Cortex of kidney (tissue), 1 donor: ENCODE measurements around the gene POLR2J.

Source experiments
- DNase-seq: peaks from one replicate; lab custom pipeline; 2025; lab: John Stamatoyannopoulos, UW

Gene POLR2J

GRCh38 chr7:102436118-102436517, 42.6 kb downstream of the POLR2J start:
- DNase-seq: no peak

- DNase-seq: no peak
These were observed 44.7 kb downstream of the POLR2J start for GRCh38 chr7:102434039-102434486.

GRCh38 chr7:102433219-102434038, 45.3 kb downstream of the POLR2J start, which contains the start of gene ORAI2:
Gene ORAI2 (plus strand): TSS chr7:102433575. CDS start chr7:102438957, 5,382 bp downstream.
- DNase-seq: no peak

DNA sequence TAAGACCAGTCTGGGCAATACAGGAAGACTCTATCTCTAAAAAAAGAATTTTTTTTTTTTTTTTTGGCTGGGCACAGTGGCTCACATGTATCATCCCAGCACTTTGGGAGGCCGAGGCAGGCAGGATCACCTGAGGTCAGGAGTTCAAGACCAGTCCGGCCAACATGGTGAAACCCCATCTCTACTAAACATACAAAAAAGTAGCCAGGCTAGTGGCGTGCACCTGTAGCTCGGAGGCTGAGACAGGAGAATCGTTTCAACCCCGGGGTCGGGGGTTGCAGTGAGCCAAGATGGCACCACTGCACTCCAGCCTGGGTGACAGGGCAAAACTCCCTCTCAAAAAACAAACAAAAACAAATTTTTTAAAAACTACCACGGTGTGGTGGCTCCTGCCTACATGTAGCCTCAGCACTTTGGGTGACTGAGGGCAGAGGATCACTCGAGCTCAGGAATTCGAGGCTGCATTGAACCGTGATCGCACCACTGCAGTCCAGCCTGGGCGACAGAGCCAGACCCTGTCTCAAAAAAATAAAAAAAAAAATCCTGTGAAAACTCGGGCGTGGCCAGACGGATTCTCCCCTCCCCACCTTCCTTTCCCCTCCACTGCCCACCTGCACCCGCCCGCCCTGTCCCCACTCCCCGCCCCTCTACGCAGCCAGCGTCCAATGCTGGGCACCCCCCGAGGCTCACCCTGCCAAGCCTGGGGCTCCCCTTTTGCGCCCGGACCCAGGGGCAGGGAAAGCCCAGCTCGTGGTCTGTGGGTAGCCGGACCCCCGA, 46.1 kb downstream of the POLR2J start:
- no peak for DNase-seq

- DNase-seq: no peak
These were observed 47.0 kb downstream of the POLR2J start for GRCh38 chr7:102431617-102432298.

- no peak for DNase-seq
These were observed 49.4 kb downstream of the POLR2J start for GRCh38 chr7:102429141-102429899.

- DNase-seq: no peak
These were observed 51.7 kb downstream of the POLR2J start for GRCh38 chr7:102427019-102427405.

DNA sequence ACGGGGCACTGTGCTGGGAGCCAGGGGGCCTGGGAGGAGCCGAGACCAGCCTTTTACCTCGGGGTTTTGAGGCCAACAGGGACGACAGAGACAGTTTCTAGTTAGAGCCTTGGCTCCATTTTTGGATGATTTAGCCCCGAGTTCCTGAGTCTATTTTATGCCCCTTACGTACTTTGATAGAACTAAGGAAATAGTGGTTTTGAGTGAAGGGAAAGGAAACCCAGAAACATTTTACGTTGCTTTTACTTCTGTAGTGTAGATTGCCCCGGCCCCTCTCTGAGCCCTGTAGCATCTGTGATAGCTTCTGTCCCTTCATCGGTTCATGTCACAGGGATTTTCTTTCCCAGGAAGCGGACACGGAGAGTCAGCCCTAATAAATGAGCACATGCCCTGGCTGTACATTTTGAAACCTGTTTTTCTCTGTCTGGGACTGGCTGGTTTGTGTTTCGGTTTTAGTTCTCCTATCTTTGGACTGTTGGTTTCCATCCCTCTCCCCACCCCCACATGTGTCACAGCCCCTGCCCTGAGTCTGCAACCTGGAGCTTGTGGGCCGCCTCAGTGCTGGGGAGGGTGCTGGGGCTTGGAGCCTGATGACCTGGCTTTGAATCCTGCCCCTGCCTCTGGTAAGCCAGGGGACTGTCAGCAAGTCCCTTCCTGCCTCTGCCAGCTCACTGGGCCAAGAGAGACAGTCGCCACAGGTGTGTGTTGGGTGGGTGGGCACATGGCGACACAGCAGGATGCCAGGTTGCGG, 52.3 kb downstream of the POLR2J start:
- no peak for DNase-seq

GRCh38 chr7:102425639-102426267, 53.0 kb downstream of the POLR2J start:
- no peak for DNase-seq

GRCh38 chr7:102424787-102425218, 53.9 kb downstream of the POLR2J start:
- DNase-seq: no peak

GRCh38 chr7:102424129-102424551, 54.6 kb downstream of the POLR2J start:
- DNase-seq: no peak
